Endothelial cell of umbilical vein (primary cell): Measurements from ENCODE around the gene CWC27. TPM values are rescaled to one million over a fixed set of nuclear protein-coding genes. Genes with fewer than 3 reads are reported as not detected.

Source experiments
- BruUV-seq: library from RNA; stranded (reverse); fragments of 400-500 nt; replicated peaks from 2 replicates; lab custom pipeline; 2021; lab: Mats Ljungman, UMichigan
- CTCF ChIA-PET: fragments of 300-600, 350-600 bp; sonication (Branson Sonifier 250); formaldehyde crosslinking; loops from one replicate; lab custom pipeline; 2021; ENCODE audit warnings: antibody characterized with exemption, inconsistent platforms; lab: Charles Lee
- POLR2A ChIA-PET: fragments of 300-600, 350-600 bp; sonication (Branson Sonifier 250); formaldehyde crosslinking; loops from one replicate; lab custom pipeline; 2021; ENCODE audit warnings: antibody characterized with exemption, inconsistent platforms; lab: Charles Lee
- DNase-seq: peaks from one replicate; pipeline ENCODE4 v3.0.0-alpha.2; 2011; ENCODE audit warnings: low read depth, low spot score
- FAIRE-seq: peaks from 2 replicates; lab custom pipeline; 2011; peaks lifted over from hg19 to GRCh38; lab: Jason Lieb, UNC
- H2AFZ ChIP-seq: 2 replicates; pipeline ENCODE4 v1.6.0; 2012; ENCODE audit warnings: low read depth, low read length, control low read depth, inconsistent platforms
- H3K27ac ChIP-seq: 2 replicates; pipeline ENCODE4 v1.5.1; 2011; ENCODE audit warnings: low read depth, mild to moderate bottlenecking, control low read depth, low read length, moderate library complexity; ENCODE audit not compliant: insufficient read depth
- H3K27me3 ChIP-seq, 2 experiments: 2 replicates each; pipeline versions ENCODE4 v1.6.0 to v1.6.1; 2011; ENCODE audit warnings: low read length in 2 of 2, mixed read lengths in 1 of 2; ENCODE audit not compliant: control insufficient read depth in 2 of 2, insufficient read depth in 2 of 2
- H3K36me3 ChIP-seq, 2 experiments: 2 replicates in 1 of 2; 3 replicates in 1 of 2; pipeline ENCODE4 v1.5.1; 2011; ENCODE audit warnings: low read length in 2 of 2, mild to moderate bottlenecking in 1 of 2, moderate library complexity in 1 of 2; ENCODE audit not compliant: control insufficient read depth in 2 of 2, insufficient read depth in 2 of 2; ENCODE audit errors: extremely low read depth in 1 of 2
- H3K4me1 ChIP-seq: 3 replicates; pipeline ENCODE4 v1.5.1; 2011; ENCODE audit warnings: mild to moderate bottlenecking, low read length; ENCODE audit not compliant: control insufficient read depth, insufficient read depth; ENCODE audit errors: extremely low read depth
- H3K4me2 ChIP-seq: 2 replicates; pipeline ENCODE4 v1.6.1; 2011; ENCODE audit warnings: low read length, control low read depth, mixed read lengths; ENCODE audit not compliant: insufficient read depth
- H3K4me3 ChIP-seq, 3 experiments: fragments of 200-600 bp in 1 of 3; sonication (generic), shearing (Covaris generic) in 1 of 3; replicated peaks in 1 of 3; 2 replicates each; pipeline ENCODE4 v1.5.1; 2011 to 2016; ENCODE audit warnings: control low read depth in 3 of 3, low read length in 3 of 3, mild to moderate bottlenecking in 2 of 3, inconsistent platforms in 1 of 3, low read depth in 1 of 3, moderate library complexity in 1 of 3; ENCODE audit not compliant: insufficient read depth in 1 of 3
- H3K79me2 ChIP-seq: 2 replicates; pipeline ENCODE4 v1.6.0; 2012; ENCODE audit warnings: low read length, inconsistent platforms; ENCODE audit not compliant: control insufficient read depth, insufficient read depth
- H3K9ac ChIP-seq: replicated peaks from 2 replicates; pipeline ENCODE3; 2011; ENCODE audit warnings: low read length, control low read depth; ENCODE audit not compliant: insufficient read depth; ENCODE audit errors: extremely low read depth
- H3K9me1 ChIP-seq: replicated peaks from 3 replicates; pipeline ENCODE4 v1.6.0; 2011; ENCODE audit warnings: mild to moderate bottlenecking, low read length; ENCODE audit not compliant: control insufficient read depth, insufficient read depth; ENCODE audit errors: extremely low read depth
- H3K9me3 ChIP-seq: replicated peaks from 2 replicates; pipeline ENCODE4 v1.5.1; 2012; ENCODE audit warnings: low read length, inconsistent platforms; ENCODE audit not compliant: control insufficient read depth, insufficient read depth
- H4K20me1 ChIP-seq: replicated peaks from 2 replicates; pipeline ENCODE3; 2011; ENCODE audit warnings: mild to moderate bottlenecking, low read length; ENCODE audit not compliant: control insufficient read depth, insufficient read depth; ENCODE audit errors: extremely low read depth
- CTCF ChIP-seq, 2 donors: IDR thresholded peaks; 1 replicate in 1 of 2; 2 replicates in 1 of 2; pipeline ENCODE4 v1.5.1; 2011; ENCODE audit warnings: low read length in 2 of 2, mild to moderate bottlenecking in 2 of 2, moderate library complexity in 2 of 2, control low read depth in 1 of 2, inconsistent platforms in 1 of 2, low read depth in 1 of 2; ENCODE audit not compliant: insufficient read depth in 1 of 2; ENCODE audit errors: extremely low read depth in 1 of 2
- EZH2 ChIP-seq: IDR thresholded peaks from 2 replicates; pipeline ENCODE4 v1.6.1; 2012; ENCODE audit warnings: borderline replicate concordance, low read depth, mild to moderate bottlenecking, moderate library complexity, low read length, inconsistent platforms; ENCODE audit not compliant: severe bottlenecking
- FOS ChIP-seq: IDR thresholded peaks from 2 replicates; pipeline ENCODE4 v1.6.1; 2011; ENCODE audit warnings: mild to moderate bottlenecking, low read length, moderate library complexity, borderline replicate concordance; ENCODE audit not compliant: insufficient read depth
- GATA2 ChIP-seq: IDR thresholded peaks from 2 replicates; pipeline ENCODE4 v1.7.0; 2011; ENCODE audit warnings: low read depth, mild to moderate bottlenecking, moderate library complexity, mixed read lengths, low read length; ENCODE audit not compliant: insufficient read length, insufficient read depth
- JUN ChIP-seq: IDR thresholded peaks from 2 replicates; pipeline ENCODE4 v1.6.1; 2011; ENCODE audit warnings: borderline replicate concordance, low read depth; ENCODE audit not compliant: insufficient read length, insufficient read depth
- MAX ChIP-seq: IDR thresholded peaks from 2 replicates; pipeline ENCODE4 v1.6.1; 2011; ENCODE audit not compliant: insufficient read depth, insufficient read length
- MYC ChIP-seq: IDR thresholded peaks from one replicate; pipeline ENCODE4 v1.6.1; 2011; ENCODE audit warnings: mild to moderate bottlenecking, low read depth, low read length
- POLR2A ChIP-seq: IDR thresholded peaks from 2 replicates; pipeline ENCODE4 v1.6.1; 2012; ENCODE audit warnings: low read depth, mild to moderate bottlenecking, control low read depth, low read length
- POLR2AphosphoS5 ChIP-seq: IDR thresholded peaks from 2 replicates; pipeline ENCODE4 v1.6.1; 2012; ENCODE audit warnings: low read depth, mild to moderate bottlenecking, control low read depth, low read length, moderate library complexity; ENCODE audit not compliant: insufficient read depth
- dilution Hi-C: fragments of 300-500 bp; cut with MboI; formaldehyde crosslinking; loops from one replicate; pipeline ENCODE4 v1.15.0; 2019; ENCODE audit warnings: low sequenced_read_pairs; ENCODE audit not compliant: extremely low pct_ligation_motif_present
- intact Hi-C: fragments of 100-400 bp; cut with micrococcal nuclease; formaldehyde crosslinking; loops from one replicate; pipeline ENCODE4 v1.10.0; 2022
- polyA plus RNA-seq, 4 experiments: library from polyadenylated mRNA; depleted of rRNA in 3 of 4; stranded (reverse) in 3 of 4; unstranded in 1 of 4; fragments of >200 nt; gene quantifications; 2 replicates each; pipeline versions ENCODE4 v1.2.1 to v1.2.3, GENCODE V29; 2011 to 2012; ENCODE audit warnings: missing spikeins in 1 of 4
- total RNA-seq: library from RNA; stranded (reverse); gene quantifications from 2 replicates; pipeline ENCODE4 v1.2.3, GENCODE V29; 2021

Gene CWC27
- total and polyA plus RNA-seq, 2 donors (not counting 3 experiments of a cell fraction or from before 2014, with no cell fraction given) = 11.9 to 23.8 TPM

- Histone ChIP-seq H4K20me1 (no peaks in the 10 kb centered on the region), H3K27me3 (no peaks in the 10 kb centered on the region), H3K4me3 (no peak overlapping the region), H3K36me3 (no peaks in the 10 kb centered on the region), H3K27ac (no peak overlapping the region), H3K79me2 (no peaks in the 10 kb centered on the region), H2AFZ (no peak overlapping the region), H3K9me1 (no peaks in the 10 kb centered on the region), H3K4me2 (no peak overlapping the region), H3K9me3 (no peaks in the 10 kb centered on the region), H3K9ac (no peak overlapping the region), H3K4me1 (peaks cover 46% of the 10 kb centered on the region)
- dilution Hi-C loops = no loop called here
- intact Hi-C loops = no loop called here
- no TSS peak for BruUV-seq
- DNase-seq = no peak
- no peak for FAIRE-seq
- CTCF ChIA-PET = interaction anchor here (1.4 kb wide), 1 partner anchor 14 kb away, joined by 4 read pairs; no protein-coding TSS in a partner anchor
- POLR2A ChIA-PET = no interaction called here
- TF ChIP-seq FOS (no peak), GATA2 (no peak), MAX (no peak), CTCF (IDR thresholded peaks at IDR 0.05; ENCODE audit: extremely low read depth in 1 of 2, insufficient read depth in 1 of 2, low read depth in 1 of 2, low read length in 2 of 2) (no peak), POLR2AphosphoS5 (no peak), JUN (no peak), MYC (no peak), EZH2 (no peak), POLR2A (no peak)
Observed at GRCh38 chr5:64839936-64840335, 71.2 kb downstream of the CWC27 start.
